GM12872 (cell line): Measurements from ENCODE around the gene ENO4.

Experiments used
- CTCF ChIP-seq: IDR thresholded peaks from 3 replicates; pipeline ENCODE4 v1.5.1; 2011; ENCODE audit warnings: low read depth, mild to moderate bottlenecking, low read length, moderate library complexity; ENCODE audit not compliant: insufficient read depth

Gene ENO4

GRCh38 chr10:116808706-116809105 is 40.6 kb upstream of the ENO4 start:
- no peak for TF ChIP-seq CTCF

- peak; percentile 44 for TF ChIP-seq CTCF
These were observed 39.7 kb upstream of the ENO4 start for GRCh38 chr10:116809483-116810119.

GRCh38 chr10:116810120-116810500 is 39.2 kb upstream of the ENO4 start:
- no peak for TF ChIP-seq CTCF

- no peak for TF ChIP-seq CTCF
These were observed 38.4 kb upstream of the ENO4 start for GRCh38 chr10:116810895-116811294.

GRCh38 chr10:116811691-116812090 is 37.6 kb upstream of the ENO4 start:
- no peak for TF ChIP-seq CTCF

- no peak for TF ChIP-seq CTCF
These were observed 33.5 kb upstream of the ENO4 start for GRCh38 chr10:116815641-116816415.

GRCh38 chr10:116817178-116817577 is 32.1 kb upstream of the ENO4 start:
- TF ChIP-seq CTCF: no peak
